ENCODE measurements around the gene HTRA3. TPM values are rescaled to one million over a fixed set of nuclear protein-coding genes. Genes with fewer than 3 reads are reported as not detected.

Gene HTRA3
- total RNA-seq, 4 donors from 2014 or later, result 1.8 to 13.0 (median 6.6) TPM

DNA sequence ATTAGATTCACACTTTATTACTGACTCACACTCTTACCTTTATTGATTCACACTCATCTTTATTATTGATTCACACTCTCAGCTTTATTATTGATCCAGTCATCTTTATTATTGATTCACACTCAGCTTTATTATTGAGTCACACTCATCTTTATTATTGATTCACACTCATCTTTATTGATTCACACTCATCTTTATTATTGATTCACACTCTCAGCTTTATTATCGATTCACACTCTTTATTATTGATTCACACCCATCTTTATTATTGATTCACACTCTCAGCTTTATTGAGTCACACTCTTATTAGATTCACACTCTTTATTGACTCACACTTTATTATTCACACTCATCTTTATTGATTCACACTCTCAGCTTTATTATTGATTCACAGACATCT, 31.3 kb downstream of the HTRA3 start:
- H3K4me3 ChIP-seq, result no peak overlapping the region
- H3K9me3 ChIP-seq, result no peaks in the 10 kb centered on the region
- WGBS, 2 donors, result 74 to 96% methylated on average over 1 of the region's 1 CpG
- DNase-seq, result no peak
- H3K27me3 ChIP-seq, result no peaks in the 10 kb centered on the region
- H3K4me1 ChIP-seq, result no peaks in the 10 kb centered on the region
- intact Hi-C loops (cut with DNase I), result no loop called here
- TF ChIP-seq, protein P1, sequence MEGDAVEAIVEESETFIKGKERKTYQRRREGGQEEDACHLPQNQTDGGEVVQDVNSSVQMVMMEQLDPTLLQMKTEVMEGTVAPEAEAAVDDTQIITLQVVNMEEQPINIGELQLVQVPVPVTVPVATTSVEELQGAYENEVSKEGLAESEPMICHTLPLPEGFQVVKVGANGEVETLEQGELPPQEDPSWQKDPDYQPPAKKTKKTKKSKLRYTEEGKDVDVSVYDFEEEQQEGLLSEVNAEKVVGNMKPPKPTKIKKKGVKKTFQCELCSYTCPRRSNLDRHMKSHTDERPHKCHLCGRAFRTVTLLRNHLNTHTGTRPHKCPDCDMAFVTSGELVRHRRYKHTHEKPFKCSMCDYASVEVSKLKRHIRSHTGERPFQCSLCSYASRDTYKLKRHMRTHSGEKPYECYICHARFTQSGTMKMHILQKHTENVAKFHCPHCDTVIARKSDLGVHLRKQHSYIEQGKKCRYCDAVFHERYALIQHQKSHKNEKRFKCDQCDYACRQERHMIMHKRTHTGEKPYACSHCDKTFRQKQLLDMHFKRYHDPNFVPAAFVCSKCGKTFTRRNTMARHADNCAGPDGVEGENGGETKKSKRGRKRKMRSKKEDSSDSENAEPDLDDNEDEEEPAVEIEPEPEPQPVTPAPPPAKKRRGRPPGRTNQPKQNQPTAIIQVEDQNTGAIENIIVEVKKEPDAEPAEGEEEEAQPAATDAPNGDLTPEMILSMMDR (IDR thresholded peaks at IDR 0.05), result no peak
- TF ChIP-seq POLR2A (IDR thresholded peaks at IDR 0.05), result no peak
- H3K27ac ChIP-seq, result no peak overlapping the region
- H3K36me3 ChIP-seq, result peaks cover 0 to under 1% (median 0%) of the 10 kb centered on the region in 3 donors

DNA sequence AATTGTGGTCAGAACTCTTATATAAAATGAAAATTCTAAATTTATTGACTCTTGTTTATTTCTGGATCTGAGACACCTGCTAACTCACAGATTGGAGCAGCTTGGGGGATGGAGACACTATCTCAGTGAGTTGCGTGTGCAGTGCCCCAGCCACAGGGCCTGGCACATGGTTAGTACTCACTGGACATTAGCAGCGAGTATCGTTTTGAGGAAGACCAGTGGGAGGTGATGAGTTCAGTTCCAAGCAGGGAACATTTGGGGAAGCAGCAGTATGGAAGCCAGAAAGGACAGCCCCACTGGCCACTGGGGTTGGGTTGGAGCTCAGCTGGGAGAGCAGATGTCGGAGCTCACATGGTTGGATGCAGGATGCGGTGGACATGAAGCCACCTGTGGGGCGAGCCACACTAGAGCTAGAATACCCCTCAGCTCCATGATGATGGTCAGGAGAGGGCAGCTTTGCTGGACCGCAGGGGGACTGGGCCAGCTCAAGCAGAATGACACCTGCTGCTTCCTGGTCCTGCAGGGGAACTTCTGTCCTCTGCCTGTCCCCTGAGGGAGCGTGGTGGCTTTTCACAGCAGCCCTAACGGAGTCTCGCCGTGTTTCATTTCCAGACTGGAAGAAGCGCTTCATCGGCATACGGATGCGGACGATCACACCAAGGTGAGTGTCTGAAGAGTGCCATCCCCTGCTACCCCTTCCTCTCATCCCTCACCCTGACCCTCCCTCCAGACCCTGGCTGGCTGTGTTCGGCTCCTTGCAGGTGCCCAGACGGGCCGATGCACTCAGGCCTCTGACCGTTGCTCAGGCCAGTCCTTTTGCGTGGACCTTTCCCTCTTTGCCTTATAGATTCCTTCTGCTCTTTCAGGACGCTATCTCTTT, 32.5 kb downstream of the HTRA3 start:
- no peak for DNase-seq

DNA sequence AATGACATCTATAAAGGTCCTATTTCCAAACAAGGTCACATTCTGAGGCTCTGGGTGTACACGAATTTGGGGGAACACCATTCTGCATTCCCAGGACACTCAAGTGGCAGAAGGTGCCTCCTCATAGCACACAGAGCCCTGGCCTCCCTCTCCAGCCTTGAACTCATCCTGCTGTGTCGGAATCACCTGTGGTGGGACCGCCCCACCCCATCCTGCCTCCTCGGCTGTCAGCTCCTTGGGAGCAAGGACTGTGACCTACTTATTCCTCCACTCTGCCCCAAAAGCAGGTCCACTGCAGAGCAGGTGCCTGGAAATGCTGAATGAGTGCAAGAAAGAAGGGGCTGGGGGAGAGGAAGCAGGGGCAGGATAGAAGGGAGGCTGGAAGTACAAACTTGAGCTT, 33.5 kb downstream of the HTRA3 start:
- no peak for TF ChIP-seq POLR2A (IDR thresholded peaks at IDR 0.05)
- TF ChIP-seq, protein P1 (IDR thresholded peaks at IDR 0.05), result no peak
- H3K9me3 ChIP-seq, result no peaks in the 10 kb centered on the region
- no peaks in the 10 kb centered on the region for H3K36me3 ChIP-seq
- peaks cover 0 to 3% (median 0%) of the 10 kb centered on the region in 4 donors for H3K27me3 ChIP-seq
- no peak for DNase-seq
- WGBS, 2 donors, result 44 to 74% methylated on average over 1 to 4 of the region's 4 CpGs
- peak overlapping the region in 1 of 4 donors; percentile 3 for H3K27ac ChIP-seq
- intact Hi-C loops (cut with DNase I), result no loop called here
- H3K4me1 ChIP-seq, result peaks cover 0 to 10% (median 0%) of the 10 kb centered on the region in 3 donors
- no peak overlapping the region for H3K4me3 ChIP-seq

More for the DNA sequence above, 32.5 kb downstream of the HTRA3 start:
- WGBS, 2 donors, result 91 to 95% methylated on average over 17 to 18 of the region's 22 CpGs
- no peak for TF ChIP-seq POLR2A (IDR thresholded peaks at IDR 0.05)
- TF ChIP-seq, protein P1 (IDR thresholded peaks at IDR 0.05), result no peak
- Histone ChIP-seq H3K27me3 (no peaks in the 10 kb centered on the region), H3K4me3 (no peak overlapping the region), H3K27ac (no peak overlapping the region), H3K9me3 (no peaks in the 10 kb centered on the region), H3K4me1 (peaks cover 0 to 10% (median 0%) of the 10 kb centered on the region in 3 donors), H3K36me3 (no peaks in the 10 kb centered on the region)
- intact Hi-C loops (cut with DNase I), result no loop called here

DNA sequence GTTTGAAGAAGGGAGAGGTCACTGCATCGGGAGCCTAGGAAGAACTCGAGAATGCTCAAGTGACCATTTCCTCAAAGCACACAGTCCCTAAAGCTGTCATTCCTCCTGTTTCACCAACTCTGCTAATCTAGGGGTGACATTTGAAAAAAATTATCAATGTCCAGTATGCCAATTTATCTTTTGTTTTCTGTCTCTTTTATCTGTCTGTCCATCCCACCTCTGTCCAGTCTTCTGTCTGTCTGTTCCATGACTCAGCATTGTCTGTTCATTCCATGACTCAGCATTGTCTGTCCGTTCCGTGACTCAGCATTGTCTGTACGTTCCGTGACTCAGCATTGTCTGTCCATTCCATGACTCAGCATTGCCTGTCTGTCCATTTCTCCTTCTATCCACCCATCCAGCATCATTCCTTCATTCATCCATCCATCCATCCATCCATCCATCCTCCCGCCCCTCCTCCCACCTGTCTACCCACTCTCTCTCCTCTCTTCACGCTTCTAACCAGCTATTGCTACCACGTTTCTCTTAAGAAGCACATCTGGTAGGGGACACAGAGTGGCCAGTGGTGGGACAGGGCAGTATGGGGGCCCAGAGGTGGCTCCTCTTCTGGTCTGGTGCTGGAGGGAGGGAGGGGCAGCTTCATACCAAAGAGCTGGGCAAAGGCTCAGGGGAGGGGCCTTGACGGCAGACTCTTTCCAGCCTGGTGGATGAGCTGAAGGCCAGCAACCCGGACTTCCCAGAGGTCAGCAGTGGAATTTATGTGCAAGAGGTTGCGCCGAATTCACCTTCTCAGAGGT, 34.1 kb downstream of the HTRA3 start:
- H3K27ac ChIP-seq, result peak overlapping the region in 1 of 4 donors; percentile 3
- whole genome bisulfite sequencing, 2 donors, result 60 to 64% methylated on average over 11 to 13 of the region's 13 CpGs
- no peak for DNase-seq
- no peak overlapping the region for H3K4me3 ChIP-seq
- no peaks in the 10 kb centered on the region for H3K36me3 ChIP-seq
- no peaks in the 10 kb centered on the region for H3K9me3 ChIP-seq
- peaks cover 0 to 13% (median under 1%) of the 10 kb centered on the region in 3 donors for H3K4me1 ChIP-seq
- intact Hi-C loops (cut with DNase I), result no loop called here
- H3K27me3 ChIP-seq, result peaks cover 0 to 3% (median 0%) of the 10 kb centered on the region in 4 donors
- TF ChIP-seq, protein P1 (IDR thresholded peaks at IDR 0.05), result no peak
- TF ChIP-seq POLR2A (IDR thresholded peaks at IDR 0.05), result no peak

Measured in esophagus squamous epithelium (tissue), 5 donors.